Panc1 (cell line): ENCODE results near the gene ITPR2.

Experiments used
- POLR2AphosphoS5 ChIP-seq: IDR thresholded peaks from 2 replicates; pipeline ENCODE4 v1.6.1; 2012; ENCODE audit warnings: mild to moderate bottlenecking, low read depth, low read length, moderate library complexity
- SIN3A ChIP-seq: IDR thresholded peaks from 2 replicates; pipeline ENCODE4 v1.6.1; 2012; ENCODE audit warnings: low read depth, mild to moderate bottlenecking, low read length, moderate library complexity, borderline replicate concordance; ENCODE audit not compliant: insufficient read depth
- TCF7L2 ChIP-seq: IDR thresholded peaks from 2 replicates; pipeline ENCODE4 v1.6.1; 2011; ENCODE audit warnings: mild to moderate bottlenecking, low read depth, low read length, inconsistent platforms
- TF ChIP-seq, protein P1 (sequence below): fragments of 450-650 bp; IDR thresholded peaks from 2 replicates; pipeline ENCODE4 v1.5.1; 2017; ENCODE audit warnings: mild to moderate bottlenecking
- TF ChIP-seq, protein P2 (sequence below), 2 experiments: IDR thresholded peaks; 2 replicates each; pipeline ENCODE4 v1.6.1; 2011 to 2012; ENCODE audit warnings: low read depth in 2 of 2, control low read depth in 1 of 2, low read length in 1 of 2, mild to moderate bottlenecking in 1 of 2, moderate library complexity in 1 of 2; ENCODE audit not compliant: insufficient read depth in 1 of 2

DNA sequence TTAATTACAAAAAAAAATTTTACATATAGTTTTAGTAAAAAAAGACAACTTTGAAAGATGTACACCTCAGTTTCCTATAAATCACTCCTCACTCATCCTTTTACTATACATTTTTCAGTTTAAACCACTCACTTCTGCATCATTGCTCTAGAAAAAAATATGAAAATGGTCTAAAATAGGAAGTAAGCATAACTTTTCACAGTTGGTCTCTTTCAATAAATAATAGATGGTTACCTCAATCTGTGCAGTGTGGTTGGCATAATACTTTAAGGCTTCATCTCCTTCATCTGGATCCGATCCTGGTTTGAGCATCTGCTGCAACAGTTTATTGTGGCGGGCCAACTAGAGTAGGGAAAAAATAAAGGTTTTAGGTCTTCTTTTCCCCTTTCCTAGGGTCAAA is 389.7 kb downstream of the ITPR2 start:
- TF ChIP-seq, protein P1, sequence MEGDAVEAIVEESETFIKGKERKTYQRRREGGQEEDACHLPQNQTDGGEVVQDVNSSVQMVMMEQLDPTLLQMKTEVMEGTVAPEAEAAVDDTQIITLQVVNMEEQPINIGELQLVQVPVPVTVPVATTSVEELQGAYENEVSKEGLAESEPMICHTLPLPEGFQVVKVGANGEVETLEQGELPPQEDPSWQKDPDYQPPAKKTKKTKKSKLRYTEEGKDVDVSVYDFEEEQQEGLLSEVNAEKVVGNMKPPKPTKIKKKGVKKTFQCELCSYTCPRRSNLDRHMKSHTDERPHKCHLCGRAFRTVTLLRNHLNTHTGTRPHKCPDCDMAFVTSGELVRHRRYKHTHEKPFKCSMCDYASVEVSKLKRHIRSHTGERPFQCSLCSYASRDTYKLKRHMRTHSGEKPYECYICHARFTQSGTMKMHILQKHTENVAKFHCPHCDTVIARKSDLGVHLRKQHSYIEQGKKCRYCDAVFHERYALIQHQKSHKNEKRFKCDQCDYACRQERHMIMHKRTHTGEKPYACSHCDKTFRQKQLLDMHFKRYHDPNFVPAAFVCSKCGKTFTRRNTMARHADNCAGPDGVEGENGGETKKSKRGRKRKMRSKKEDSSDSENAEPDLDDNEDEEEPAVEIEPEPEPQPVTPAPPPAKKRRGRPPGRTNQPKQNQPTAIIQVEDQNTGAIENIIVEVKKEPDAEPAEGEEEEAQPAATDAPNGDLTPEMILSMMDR: no peak
- TF ChIP-seq POLR2AphosphoS5 (no peak), SIN3A (no peak), TCF7L2 (no peak)
- TF ChIP-seq, protein P2, sequence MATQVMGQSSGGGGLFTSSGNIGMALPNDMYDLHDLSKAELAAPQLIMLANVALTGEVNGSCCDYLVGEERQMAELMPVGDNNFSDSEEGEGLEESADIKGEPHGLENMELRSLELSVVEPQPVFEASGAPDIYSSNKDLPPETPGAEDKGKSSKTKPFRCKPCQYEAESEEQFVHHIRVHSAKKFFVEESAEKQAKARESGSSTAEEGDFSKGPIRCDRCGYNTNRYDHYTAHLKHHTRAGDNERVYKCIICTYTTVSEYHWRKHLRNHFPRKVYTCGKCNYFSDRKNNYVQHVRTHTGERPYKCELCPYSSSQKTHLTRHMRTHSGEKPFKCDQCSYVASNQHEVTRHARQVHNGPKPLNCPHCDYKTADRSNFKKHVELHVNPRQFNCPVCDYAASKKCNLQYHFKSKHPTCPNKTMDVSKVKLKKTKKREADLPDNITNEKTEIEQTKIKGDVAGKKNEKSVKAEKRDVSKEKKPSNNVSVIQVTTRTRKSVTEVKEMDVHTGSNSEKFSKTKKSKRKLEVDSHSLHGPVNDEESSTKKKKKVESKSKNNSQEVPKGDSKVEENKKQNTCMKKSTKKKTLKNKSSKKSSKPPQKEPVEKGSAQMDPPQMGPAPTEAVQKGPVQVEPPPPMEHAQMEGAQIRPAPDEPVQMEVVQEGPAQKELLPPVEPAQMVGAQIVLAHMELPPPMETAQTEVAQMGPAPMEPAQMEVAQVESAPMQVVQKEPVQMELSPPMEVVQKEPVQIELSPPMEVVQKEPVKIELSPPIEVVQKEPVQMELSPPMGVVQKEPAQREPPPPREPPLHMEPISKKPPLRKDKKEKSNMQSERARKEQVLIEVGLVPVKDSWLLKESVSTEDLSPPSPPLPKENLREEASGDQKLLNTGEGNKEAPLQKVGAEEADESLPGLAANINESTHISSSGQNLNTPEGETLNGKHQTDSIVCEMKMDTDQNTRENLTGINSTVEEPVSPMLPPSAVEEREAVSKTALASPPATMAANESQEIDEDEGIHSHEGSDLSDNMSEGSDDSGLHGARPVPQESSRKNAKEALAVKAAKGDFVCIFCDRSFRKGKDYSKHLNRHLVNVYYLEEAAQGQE (IDR thresholded peaks at IDR 0.05; ENCODE audit: insufficient read depth in 1 of 2, low read depth in 2 of 2, low read length in 1 of 2): no peak
